ENCODE results near the gene CETN3.

Gene CETN3

GRCh38 chr5:90434116-90434714 lies 24.7 kb upstream of the CETN3 start:
- Mint-ChIP-seq H3K27ac (no peak overlapping the region), H3K4me1 (peaks cover 5% of the 10 kb centered on the region), H3K9me3 (no peaks in the 10 kb centered on the region), H3K4me3 (no peak overlapping the region), H3K36me3 (ENCODE audit: low read depth) (no peaks in the 10 kb centered on the region), H3K27me3 (ENCODE audit: low read depth, poor library complexity) (peaks cover 3% of the 10 kb centered on the region)
- DNase-seq: peak; percentile 61
- TF ChIP-seq CTCF (IDR thresholded peaks at IDR 0.05): peak; percentile 70

- DNase-seq: no peak
- H3K36me3 Mint-ChIP-seq (ENCODE audit: low read depth): no peaks in the 10 kb centered on the region
- H3K9me3 Mint-ChIP-seq: no peaks in the 10 kb centered on the region
- no peaks in the 10 kb centered on the region for H3K4me1 Mint-ChIP-seq
- TF ChIP-seq CTCF (IDR thresholded peaks at IDR 0.05): no peak
- H3K4me3 Mint-ChIP-seq: no peak overlapping the region
- H3K27ac Mint-ChIP-seq: no peak overlapping the region
- peaks cover 7% of the 10 kb centered on the region for H3K27me3 Mint-ChIP-seq (ENCODE audit: low read depth, poor library complexity)
These were observed 14.7 kb upstream of the CETN3 start for GRCh38 chr5:90424245-90424644.

- Mint-ChIP-seq H3K36me3 (ENCODE audit: low read depth) (no peaks in the 10 kb centered on the region), H3K27me3 (ENCODE audit: low read depth, poor library complexity) (no peaks in the 10 kb centered on the region), H3K4me1 (no peaks in the 10 kb centered on the region), H3K27ac (peak overlapping the region; percentile 7), H3K9me3 (no peaks in the 10 kb centered on the region), H3K4me3 (no peak overlapping the region)
- no peak for TF ChIP-seq CTCF (IDR thresholded peaks at IDR 0.05)
- DNase-seq: peak; percentile 17
These were observed 11.6 kb upstream of the CETN3 start for GRCh38 chr5:90421136-90421535.

GRCh38 chr5:90418214-90418613 lies 8.7 kb upstream of the CETN3 start:
- H3K4me1 Mint-ChIP-seq: peaks cover 3% of the 10 kb centered on the region
- TF ChIP-seq CTCF (IDR thresholded peaks at IDR 0.05): no peak
- H3K27me3 Mint-ChIP-seq (ENCODE audit: low read depth, poor library complexity): peaks cover 2% of the 10 kb centered on the region
- peaks cover 10% of the 10 kb centered on the region for H3K36me3 Mint-ChIP-seq (ENCODE audit: low read depth)
- no peak for DNase-seq
- H3K4me3 Mint-ChIP-seq: no peak overlapping the region
- H3K27ac Mint-ChIP-seq: no peak overlapping the region
- no peaks in the 10 kb centered on the region for H3K9me3 Mint-ChIP-seq

- Mint-ChIP-seq H3K36me3 (ENCODE audit: low read depth) (peaks cover 25% of the 10 kb centered on the region), H3K27me3 (ENCODE audit: low read depth, poor library complexity) (peaks cover 3% of the 10 kb centered on the region), H3K27ac (no peak overlapping the region), H3K9me3 (no peaks in the 10 kb centered on the region), H3K4me1 (peaks cover 36% of the 10 kb centered on the region), H3K4me3 (no peak overlapping the region)
- TF ChIP-seq CTCF (IDR thresholded peaks at IDR 0.05): no peak
- no peak for DNase-seq
These were observed 714 bp upstream of the CETN3 start for GRCh38 chr5:90410178-90410762.
